ENCODE measurements around the gene DTX1.

The DTX1 gene

DNA sequence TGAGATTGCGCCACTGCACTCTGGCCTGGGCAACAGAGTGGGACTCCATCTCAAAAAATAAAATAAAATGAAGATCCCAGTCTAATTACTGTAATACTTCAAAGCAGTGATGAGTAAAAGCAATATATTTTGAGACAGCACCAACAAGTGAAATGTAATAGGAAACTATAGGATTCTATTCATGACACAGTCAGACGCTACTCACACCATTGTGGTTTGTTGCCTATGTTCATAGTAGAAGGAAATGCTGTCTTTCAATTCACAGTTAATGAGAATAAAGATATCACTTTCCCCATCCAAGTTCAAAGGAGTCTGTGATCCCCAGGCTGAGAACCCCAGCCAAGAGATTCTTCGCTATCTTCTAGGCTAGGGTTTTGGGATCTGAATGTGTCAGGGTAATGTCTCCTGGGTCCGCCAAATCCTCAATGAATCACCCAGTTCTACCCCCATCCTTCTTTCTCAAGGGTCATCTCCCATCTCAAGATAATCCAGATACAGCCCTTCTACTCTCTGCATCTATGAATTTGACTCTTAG is 16.6 kb upstream of the DTX1 start:
- no peak overlapping the region for H3K27ac ChIP-seq (ENCODE audit: low read depth, low read length)
- H3K9me2 ChIP-seq (replicated peaks; ENCODE audit: control insufficient read depth, low read length) = no peaks in the 10 kb centered on the region
- H3K9me3 ChIP-seq (ENCODE audit: control insufficient read depth, insufficient read depth, low read length) = no peaks in the 10 kb centered on the region
- peaks cover 3% of the 10 kb centered on the region; the same call in 1 of the 2 replicates for H3F3A ChIP-seq (ENCODE audit: control insufficient read depth, insufficient read depth)
- no peaks in the 10 kb centered on the region for H4K20me1 ChIP-seq (ENCODE audit: control insufficient read depth, insufficient read depth, low read depth, low read length)
- H3K4me2 ChIP-seq (ENCODE audit: low read length) = no peak overlapping the region
- no peak overlapping the region for H3K4me3 ChIP-seq (ENCODE audit: low read length)
- TF ChIP-seq EZH2phosphoT487 (IDR thresholded peaks at IDR 0.05; ENCODE audit: borderline replicate concordance, low read length) (no peak), CTCF (IDR thresholded peaks at IDR 0.05; ENCODE audit: low read depth, low read length, poor library complexity, severe bottlenecking) (no peak)
- no peaks in the 10 kb centered on the region for H3K27me3 ChIP-seq (ENCODE audit: control insufficient read depth, low read length)
- H3K79me2 ChIP-seq (ENCODE audit: control insufficient read depth, low read length) = no peaks in the 10 kb centered on the region
- H3K4me1 ChIP-seq (ENCODE audit: control insufficient read depth, low read length) = peaks cover 18% of the 10 kb centered on the region
- peaks cover 3% of the 10 kb centered on the region; the same call in 1 of the 2 replicates for H3K36me3 ChIP-seq (ENCODE audit: control insufficient read depth, low read length)

DNA sequence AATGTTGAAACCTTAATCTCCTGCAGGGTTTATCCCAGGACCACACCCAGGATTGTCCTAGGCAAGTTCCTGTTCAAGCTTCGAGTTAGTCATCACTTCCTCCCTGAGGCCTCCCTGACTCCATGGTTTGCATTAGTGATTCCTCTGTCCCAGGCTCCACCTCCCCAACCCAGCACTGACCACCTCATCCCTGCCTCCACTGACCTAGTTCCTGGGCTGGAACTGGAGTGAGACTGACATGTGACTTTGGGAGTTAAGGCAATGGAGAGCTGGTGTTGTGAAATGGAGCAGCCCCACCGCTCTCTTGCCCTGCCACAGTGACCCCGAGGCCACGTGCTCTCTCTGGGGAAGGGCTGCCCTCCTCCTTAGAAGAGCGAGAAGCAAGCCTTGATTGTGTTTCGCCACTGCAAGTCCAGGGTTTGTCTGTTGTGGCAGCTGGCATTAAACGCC is 15.8 kb upstream of the DTX1 start:
- Histone ChIP-seq H3K9me3 (ENCODE audit: control insufficient read depth, insufficient read depth, low read length) (no peaks in the 10 kb centered on the region), H3K4me3 (ENCODE audit: low read length) (no peak overlapping the region), H3K4me1 (ENCODE audit: control insufficient read depth, low read length) (peaks cover 25% of the 10 kb centered on the region), H3F3A (ENCODE audit: control insufficient read depth, insufficient read depth) (peaks cover 3% of the 10 kb centered on the region; the same call in 1 of the 2 replicates), H3K79me2 (ENCODE audit: control insufficient read depth, low read length) (no peaks in the 10 kb centered on the region), H3K9me2 (replicated peaks; ENCODE audit: control insufficient read depth, low read length) (no peaks in the 10 kb centered on the region), H3K27me3 (ENCODE audit: control insufficient read depth, low read length) (no peaks in the 10 kb centered on the region), H3K36me3 (ENCODE audit: control insufficient read depth, low read length) (peaks cover 3% of the 10 kb centered on the region; the same call in 1 of the 2 replicates), H4K20me1 (ENCODE audit: control insufficient read depth, insufficient read depth, low read depth, low read length) (no peaks in the 10 kb centered on the region), H3K27ac (ENCODE audit: low read depth, low read length) (no peak overlapping the region), H3K4me2 (ENCODE audit: low read length) (no peak overlapping the region)
- TF ChIP-seq EZH2phosphoT487 (IDR thresholded peaks at IDR 0.05; ENCODE audit: borderline replicate concordance, low read length) (no peak), CTCF (IDR thresholded peaks at IDR 0.05; ENCODE audit: low read depth, low read length, poor library complexity, severe bottlenecking) (no peak)

DNA sequence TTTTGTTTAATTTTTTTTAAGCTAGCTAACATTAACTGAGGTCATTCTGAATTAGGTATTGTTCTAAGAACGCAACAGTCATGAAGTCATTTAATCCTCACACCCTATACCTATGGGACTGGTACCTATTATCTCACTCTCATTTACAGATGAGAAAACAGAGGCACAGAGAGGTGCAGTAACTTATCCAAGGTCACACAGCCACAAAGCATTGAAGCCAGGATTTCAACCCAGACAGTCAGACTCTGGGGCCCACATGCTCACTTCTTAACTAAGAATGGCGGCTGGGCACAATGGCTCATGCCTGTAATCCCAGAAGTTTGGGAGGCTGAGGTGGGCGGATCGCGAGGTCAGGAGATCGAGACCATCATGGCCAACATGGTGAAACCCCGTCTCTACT is 15.0 kb upstream of the DTX1 start:
- Histone ChIP-seq H3K36me3 (ENCODE audit: control insufficient read depth, low read length) (peaks cover 3% of the 10 kb centered on the region; the same call in 1 of the 2 replicates), H3K27me3 (ENCODE audit: control insufficient read depth, low read length) (no peaks in the 10 kb centered on the region), H3K4me1 (ENCODE audit: control insufficient read depth, low read length) (peaks cover 31% of the 10 kb centered on the region), H3K9me3 (ENCODE audit: control insufficient read depth, insufficient read depth, low read length) (no peaks in the 10 kb centered on the region), H4K20me1 (ENCODE audit: control insufficient read depth, insufficient read depth, low read depth, low read length) (no peaks in the 10 kb centered on the region), H3F3A (ENCODE audit: control insufficient read depth, insufficient read depth) (peaks cover 3% of the 10 kb centered on the region; the same call in 1 of the 2 replicates), H3K4me2 (ENCODE audit: low read length) (no peak overlapping the region), H3K27ac (ENCODE audit: low read depth, low read length) (no peak overlapping the region), H3K4me3 (ENCODE audit: low read length) (no peak overlapping the region), H3K9me2 (replicated peaks; ENCODE audit: control insufficient read depth, low read length) (no peaks in the 10 kb centered on the region), H3K79me2 (ENCODE audit: control insufficient read depth, low read length) (no peaks in the 10 kb centered on the region; the same call in 1 of the 2 replicates)
- TF ChIP-seq CTCF (IDR thresholded peaks at IDR 0.05; ENCODE audit: low read depth, low read length, poor library complexity, severe bottlenecking) = no peak
- no peak for TF ChIP-seq EZH2phosphoT487 (IDR thresholded peaks at IDR 0.05; ENCODE audit: borderline replicate concordance, low read length)
